ENCODE measurements around the gene PLEKHG4B.

The PLEKHG4B gene

DNA sequence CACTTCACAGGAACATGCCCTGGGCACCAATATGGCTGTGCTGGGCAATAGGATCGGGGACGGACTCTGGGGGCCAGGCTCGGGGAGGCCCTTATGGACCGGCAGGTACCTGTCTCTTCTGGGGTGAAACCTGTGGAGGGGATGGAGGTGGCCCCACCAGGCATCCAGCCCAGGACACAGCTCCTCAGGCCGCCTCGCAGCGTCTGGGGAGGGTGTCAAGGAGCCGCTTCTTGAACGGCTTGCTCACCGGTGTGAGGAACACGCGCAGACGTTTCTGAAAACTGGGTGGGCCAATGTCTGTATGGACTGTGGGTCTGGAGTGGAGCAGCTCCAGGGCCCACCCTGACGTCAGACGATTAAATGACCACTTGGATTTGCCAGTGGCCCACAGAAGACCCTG, 45.8 kb downstream of the PLEKHG4B start:
- H3K27ac ChIP-seq (ENCODE audit: low read length), result no peak overlapping the region
- ATAC-seq (ENCODE audit: insufficient read depth, low read depth) (no peak), DNase-seq (no peak)
- H3K9me3 ChIP-seq (ENCODE audit: insufficient read depth, low read length, severe bottlenecking), result no peaks in the 10 kb centered on the region
- no peak overlapping the region for H3K4me3 ChIP-seq (ENCODE audit: low read depth in 1 of 2, low read length in 2 of 2)
- H3K9ac ChIP-seq (ENCODE audit: low read depth, low read length), result no peak overlapping the region
- no peaks in the 10 kb centered on the region for H3K27me3 ChIP-seq (ENCODE audit: insufficient read depth, low read length, poor library complexity)
- H3K36me3 ChIP-seq (ENCODE audit: insufficient read depth, low read length), result no peaks in the 10 kb centered on the region
- no peaks in the 10 kb centered on the region for H3K79me2 ChIP-seq (ENCODE audit: insufficient read depth, low read length)
- no peaks in the 10 kb centered on the region for H4K20me1 ChIP-seq (ENCODE audit: insufficient read depth, low read length)
- H2AFZ ChIP-seq (ENCODE audit: low read depth, low read length), result no peak overlapping the region
- H3K4me2 ChIP-seq (ENCODE audit: insufficient read depth, low read length), result no peak overlapping the region
- H3K4me1 ChIP-seq (ENCODE audit: insufficient read depth, low read length), result no peaks in the 10 kb centered on the region
- TF ChIP-seq, protein P1, sequence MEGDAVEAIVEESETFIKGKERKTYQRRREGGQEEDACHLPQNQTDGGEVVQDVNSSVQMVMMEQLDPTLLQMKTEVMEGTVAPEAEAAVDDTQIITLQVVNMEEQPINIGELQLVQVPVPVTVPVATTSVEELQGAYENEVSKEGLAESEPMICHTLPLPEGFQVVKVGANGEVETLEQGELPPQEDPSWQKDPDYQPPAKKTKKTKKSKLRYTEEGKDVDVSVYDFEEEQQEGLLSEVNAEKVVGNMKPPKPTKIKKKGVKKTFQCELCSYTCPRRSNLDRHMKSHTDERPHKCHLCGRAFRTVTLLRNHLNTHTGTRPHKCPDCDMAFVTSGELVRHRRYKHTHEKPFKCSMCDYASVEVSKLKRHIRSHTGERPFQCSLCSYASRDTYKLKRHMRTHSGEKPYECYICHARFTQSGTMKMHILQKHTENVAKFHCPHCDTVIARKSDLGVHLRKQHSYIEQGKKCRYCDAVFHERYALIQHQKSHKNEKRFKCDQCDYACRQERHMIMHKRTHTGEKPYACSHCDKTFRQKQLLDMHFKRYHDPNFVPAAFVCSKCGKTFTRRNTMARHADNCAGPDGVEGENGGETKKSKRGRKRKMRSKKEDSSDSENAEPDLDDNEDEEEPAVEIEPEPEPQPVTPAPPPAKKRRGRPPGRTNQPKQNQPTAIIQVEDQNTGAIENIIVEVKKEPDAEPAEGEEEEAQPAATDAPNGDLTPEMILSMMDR (IDR thresholded peaks at IDR 0.05; ENCODE audit: borderline replicate concordance, extremely low read depth, low read length, poor library complexity, severe bottlenecking), result no peak
- TF ChIP-seq EZH2 (IDR thresholded peaks at IDR 0.05; ENCODE audit: borderline replicate concordance, low read depth, low read length, severe bottlenecking), result no peak

DNA sequence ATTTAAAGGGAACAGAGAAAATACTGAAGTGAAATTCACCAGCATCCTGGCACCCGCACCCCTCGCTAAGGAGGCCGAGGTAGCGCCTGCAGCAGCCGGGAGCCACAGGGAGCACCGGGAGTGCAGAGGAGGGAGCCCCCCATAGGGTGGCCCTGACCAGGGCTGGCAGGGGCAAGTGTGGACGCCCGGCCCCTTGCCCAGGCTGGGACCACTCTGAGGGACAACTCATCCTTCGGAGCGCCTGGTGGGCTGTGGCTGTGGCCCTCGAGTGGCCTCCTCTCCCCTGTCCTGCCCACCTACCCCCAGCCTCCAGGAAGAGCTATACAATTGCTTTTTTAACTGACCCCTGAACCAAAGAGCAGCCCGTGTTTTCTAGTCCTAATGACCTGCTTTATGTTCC, 47.0 kb downstream of the PLEKHG4B start:
- H3K27me3 ChIP-seq (ENCODE audit: insufficient read depth, low read length, poor library complexity), result no peaks in the 10 kb centered on the region
- ATAC-seq (ENCODE audit: insufficient read depth, low read depth) (no peak), DNase-seq (no peak)
- no peaks in the 10 kb centered on the region for H3K9me3 ChIP-seq (ENCODE audit: insufficient read depth, low read length, severe bottlenecking)
- H3K4me3 ChIP-seq (ENCODE audit: low read depth in 1 of 2, low read length in 2 of 2), result no peak overlapping the region
- no peak overlapping the region for H3K9ac ChIP-seq (ENCODE audit: low read depth, low read length)
- H3K79me2 ChIP-seq (ENCODE audit: insufficient read depth, low read length), result no peaks in the 10 kb centered on the region
- H2AFZ ChIP-seq (ENCODE audit: low read depth, low read length), result no peak overlapping the region
- H3K36me3 ChIP-seq (ENCODE audit: insufficient read depth, low read length), result no peaks in the 10 kb centered on the region
- H3K27ac ChIP-seq (ENCODE audit: low read length), result no peak overlapping the region
- no peaks in the 10 kb centered on the region for H3K4me1 ChIP-seq (ENCODE audit: insufficient read depth, low read length)
- TF ChIP-seq, protein P1 (IDR thresholded peaks at IDR 0.05; ENCODE audit: borderline replicate concordance, extremely low read depth, low read length, poor library complexity, severe bottlenecking), result no peak
- TF ChIP-seq EZH2 (IDR thresholded peaks at IDR 0.05; ENCODE audit: borderline replicate concordance, low read depth, low read length, severe bottlenecking), result no peak
- H4K20me1 ChIP-seq (ENCODE audit: insufficient read depth, low read length), result no peaks in the 10 kb centered on the region
- no peak overlapping the region for H3K4me2 ChIP-seq (ENCODE audit: insufficient read depth, low read length)

DNA sequence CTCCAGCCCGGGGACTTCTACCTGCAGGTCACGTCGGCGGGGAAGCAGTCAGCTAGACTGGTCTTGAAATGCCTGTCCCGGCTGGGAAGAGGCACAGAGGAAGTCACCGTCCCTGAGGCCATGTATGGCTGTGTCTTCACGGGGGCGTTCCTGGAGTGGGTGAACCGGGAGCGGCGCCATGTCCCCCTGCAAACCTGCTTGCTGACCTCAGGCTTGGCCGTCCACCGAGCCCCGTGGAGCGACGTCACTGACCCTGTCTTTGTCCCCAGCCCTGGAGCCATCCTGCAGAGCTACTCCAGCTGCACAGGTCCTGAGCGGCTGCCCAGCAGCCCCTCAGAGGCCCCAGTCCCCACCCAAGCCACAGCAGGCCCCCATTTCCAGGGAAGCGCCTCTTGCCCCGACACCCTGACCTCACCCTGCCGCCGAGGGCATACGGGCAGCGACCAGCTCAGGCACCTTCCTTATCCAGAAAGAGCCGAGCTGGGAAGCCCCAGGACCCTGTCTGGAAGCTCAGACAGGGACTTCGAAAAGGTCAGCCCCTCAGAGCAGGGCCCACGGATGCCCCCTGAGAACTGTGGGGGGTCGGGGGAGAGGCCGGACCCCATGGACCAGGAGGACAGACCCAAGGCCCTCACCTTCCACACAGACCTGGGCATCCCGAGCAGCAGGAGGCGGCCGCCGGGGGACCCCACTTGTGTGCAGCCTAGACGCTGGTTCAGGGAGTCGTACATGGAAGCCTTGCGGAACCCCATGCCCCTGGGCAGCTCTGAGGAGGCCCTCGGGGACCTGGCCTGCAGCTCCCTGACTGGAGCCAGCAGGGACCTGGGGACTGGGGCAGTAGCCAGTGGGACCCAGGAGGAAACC, 47.8 kb downstream of the PLEKHG4B start:
- Histone ChIP-seq H3K4me3 (ENCODE audit: low read depth in 1 of 2, low read length in 2 of 2) (no peak overlapping the region), H3K36me3 (ENCODE audit: insufficient read depth, low read length) (no peaks in the 10 kb centered on the region)

More for the DNA sequence above, 47.8 kb downstream of the PLEKHG4B start:
- Histone ChIP-seq H3K9me3 (ENCODE audit: insufficient read depth, low read length, severe bottlenecking) (no peaks in the 10 kb centered on the region), H2AFZ (ENCODE audit: low read depth, low read length) (no peak overlapping the region), H3K27me3 (ENCODE audit: insufficient read depth, low read length, poor library complexity) (no peaks in the 10 kb centered on the region), H3K9ac (ENCODE audit: low read depth, low read length) (no peak overlapping the region), H3K27ac (ENCODE audit: low read length) (no peak overlapping the region), H3K79me2 (ENCODE audit: insufficient read depth, low read length) (no peaks in the 10 kb centered on the region), H3K4me2 (ENCODE audit: insufficient read depth, low read length) (no peak overlapping the region), H4K20me1 (ENCODE audit: insufficient read depth, low read length) (no peaks in the 10 kb centered on the region), H3K4me1 (ENCODE audit: insufficient read depth, low read length) (no peaks in the 10 kb centered on the region)
- ATAC-seq (ENCODE audit: insufficient read depth, low read depth), result no peak
- TF ChIP-seq EZH2 (IDR thresholded peaks at IDR 0.05; ENCODE audit: borderline replicate concordance, low read depth, low read length, severe bottlenecking), result no peak
- TF ChIP-seq, protein P1 (IDR thresholded peaks at IDR 0.05; ENCODE audit: borderline replicate concordance, extremely low read depth, low read length, poor library complexity, severe bottlenecking), result no peak
- DNase-seq, result no peak
